Fibroblast of lung (primary cell): ENCODE data around the gene MAN1A1.

ENCODE experiments used
- CTCF ChIP-seq, 2 donors: IDR thresholded peaks in 1 of 2; conservative IDR thresholded peaks in 1 of 2; 1 replicate in 1 of 2; 2 replicates in 1 of 2; pipeline ENCODE4 v1.5.1; 2011 to 2012; ENCODE audit warnings: low read length in 2 of 2, control low read depth in 1 of 2, inconsistent platforms in 1 of 2, low read depth in 1 of 2, mild to moderate bottlenecking in 1 of 2
- EZH2 ChIP-seq: IDR thresholded peaks from 2 replicates; pipeline ENCODE4 v1.5.1; 2012; ENCODE audit warnings: low read length, control low read depth, mild to moderate bottlenecking; ENCODE audit errors: missing control alignments

- TF ChIP-seq CTCF (conservative IDR thresholded peaks at IDR 0.05 in 1 of 2, IDR thresholded peaks at IDR 0.05 in 1 of 2; ENCODE audit: low read depth in 1 of 2, low read length in 2 of 2) (no peak), EZH2 (no peak)
Measured at GRCh38 chr6:119395192-119395591, 45.6 kb upstream of the MAN1A1 start.
